GM13976 (cell line): ENCODE measurements around the gene PRKACA.

ENCODE experiments used
- DNase-seq: peaks from one replicate; pipeline ENCODE4 v3.0.0; 2012; ENCODE audit warnings: low spot score
- in situ Hi-C: fragments of 300-500 bp; cut with MboI; formaldehyde crosslinking; loops from one replicate; pipeline ENCODE4 v1.12.0; 2022; ENCODE audit warnings: low sequenced_read_pairs, mixed read lengths, inconsistent platforms; ENCODE audit not compliant: unreplicated experiment
- TF ChIP-seq, protein P1 (sequence below): IDR thresholded peaks from 2 replicates; pipeline ENCODE4 v1.5.1; 2012; ENCODE audit warnings: borderline replicate concordance, mild to moderate bottlenecking; ENCODE audit not compliant: insufficient read depth; ENCODE audit errors: extremely low read depth, missing control alignments, control extremely low read depth

Gene PRKACA

DNA sequence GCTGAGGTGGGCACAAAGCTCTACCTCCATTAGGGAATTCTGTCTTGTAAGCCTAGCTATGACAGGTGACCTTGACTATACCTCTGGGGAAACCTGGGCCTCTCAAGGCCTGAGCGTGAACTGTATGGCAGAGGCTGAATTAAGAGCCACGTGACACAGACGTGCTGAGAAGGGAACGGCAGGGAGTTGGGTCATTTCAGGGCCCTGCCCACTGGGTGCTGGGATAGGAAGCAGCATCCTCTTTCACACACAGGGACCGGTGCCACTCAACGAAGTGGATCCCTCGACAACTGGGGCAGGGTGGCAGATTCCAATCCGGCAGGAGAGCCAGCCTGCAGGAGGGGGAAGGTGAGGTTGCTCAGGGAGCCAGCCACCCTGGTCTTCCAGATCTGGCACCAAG, 9.6 kb upstream of the PRKACA start:
- DNase-seq, result no peak
- TF ChIP-seq, protein P1, sequence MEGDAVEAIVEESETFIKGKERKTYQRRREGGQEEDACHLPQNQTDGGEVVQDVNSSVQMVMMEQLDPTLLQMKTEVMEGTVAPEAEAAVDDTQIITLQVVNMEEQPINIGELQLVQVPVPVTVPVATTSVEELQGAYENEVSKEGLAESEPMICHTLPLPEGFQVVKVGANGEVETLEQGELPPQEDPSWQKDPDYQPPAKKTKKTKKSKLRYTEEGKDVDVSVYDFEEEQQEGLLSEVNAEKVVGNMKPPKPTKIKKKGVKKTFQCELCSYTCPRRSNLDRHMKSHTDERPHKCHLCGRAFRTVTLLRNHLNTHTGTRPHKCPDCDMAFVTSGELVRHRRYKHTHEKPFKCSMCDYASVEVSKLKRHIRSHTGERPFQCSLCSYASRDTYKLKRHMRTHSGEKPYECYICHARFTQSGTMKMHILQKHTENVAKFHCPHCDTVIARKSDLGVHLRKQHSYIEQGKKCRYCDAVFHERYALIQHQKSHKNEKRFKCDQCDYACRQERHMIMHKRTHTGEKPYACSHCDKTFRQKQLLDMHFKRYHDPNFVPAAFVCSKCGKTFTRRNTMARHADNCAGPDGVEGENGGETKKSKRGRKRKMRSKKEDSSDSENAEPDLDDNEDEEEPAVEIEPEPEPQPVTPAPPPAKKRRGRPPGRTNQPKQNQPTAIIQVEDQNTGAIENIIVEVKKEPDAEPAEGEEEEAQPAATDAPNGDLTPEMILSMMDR, result no peak
- in situ Hi-C loops, result no loop called here

DNA sequence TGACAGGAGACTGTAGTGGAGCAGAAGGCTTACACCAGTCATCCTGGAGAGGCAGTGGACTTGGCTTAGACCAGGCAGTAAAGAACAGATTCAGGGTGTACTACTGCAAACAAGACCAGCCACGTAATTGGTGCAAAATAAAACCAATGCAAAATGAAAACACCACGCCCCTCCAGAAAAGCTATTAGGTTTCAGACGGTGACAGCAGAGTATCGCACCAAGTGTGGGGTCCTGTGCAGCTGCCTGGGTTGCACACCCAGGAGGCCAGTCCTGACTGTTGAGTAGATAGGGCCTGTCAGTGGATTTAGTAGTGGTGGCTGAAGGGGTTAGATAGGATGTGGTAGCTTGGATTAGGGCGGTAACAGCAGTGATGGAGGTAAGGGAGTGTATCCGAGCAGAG, 5.4 kb upstream of the PRKACA start:
- no peak for DNase-seq
- TF ChIP-seq, protein P1, result no peak
- in situ Hi-C loops, result no loop called here

DNA sequence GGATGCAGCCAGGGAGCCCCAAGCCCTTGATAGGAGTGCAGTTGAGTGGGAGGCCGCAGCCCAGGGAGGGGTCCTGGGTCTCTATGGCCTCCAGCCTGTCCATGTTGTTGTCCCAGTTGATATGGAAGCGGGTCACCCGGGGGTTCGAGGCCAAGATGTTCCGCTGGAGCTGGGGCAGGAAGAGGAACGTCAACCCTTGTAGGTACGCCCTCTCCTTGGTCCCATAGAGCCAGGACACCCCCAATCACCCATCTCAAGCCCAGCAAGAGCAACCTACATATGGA, 2.9 kb upstream of the PRKACA start:
- DNase-seq, result no peak
- TF ChIP-seq, protein P1, result no peak
- in situ Hi-C loops, result no loop called here

DNA sequence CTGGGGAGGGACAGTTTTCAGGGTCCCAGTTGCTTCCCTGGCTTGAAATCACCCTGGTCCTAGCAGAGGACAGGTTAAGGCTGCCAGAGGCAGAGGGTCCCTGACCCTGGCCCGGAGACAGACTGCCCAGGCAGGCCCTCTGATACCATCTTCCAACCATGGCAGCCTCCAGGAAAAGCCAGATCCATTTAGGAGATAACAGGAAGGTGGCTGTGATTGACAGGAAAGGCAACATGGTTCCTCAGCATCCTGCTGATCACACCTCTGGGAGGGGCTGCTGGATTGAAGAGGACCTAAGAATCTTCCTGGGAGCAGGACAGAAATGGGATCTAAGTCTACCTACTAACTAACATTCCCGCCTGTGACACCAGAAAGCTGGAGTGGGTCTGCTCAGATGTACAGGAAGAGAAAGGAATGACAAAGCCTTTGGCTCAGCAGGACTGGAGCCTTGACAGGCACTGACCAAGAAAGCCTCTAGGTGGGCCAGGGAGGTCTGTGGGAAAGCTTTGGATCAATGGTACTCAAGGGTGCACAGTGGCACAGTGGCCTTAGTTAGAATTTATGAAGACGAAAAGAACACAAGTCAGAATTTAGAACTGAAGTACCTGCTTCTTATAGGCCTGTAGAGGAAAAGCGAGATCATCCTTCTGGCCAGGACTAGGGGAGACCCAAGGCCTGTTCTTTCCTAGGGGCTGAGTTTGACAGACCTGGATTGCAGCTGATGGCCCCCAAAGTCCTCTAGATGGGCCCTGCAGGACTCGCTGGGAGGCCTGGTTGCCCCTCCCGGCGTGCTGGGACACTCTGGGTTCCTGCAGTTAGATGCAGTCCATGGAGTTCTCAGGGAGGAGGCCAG, 2.3 kb upstream of the PRKACA start:
- DNase-seq, result no peak
- TF ChIP-seq, protein P1, result no peak
- in situ Hi-C loops, result no loop called here

DNA sequence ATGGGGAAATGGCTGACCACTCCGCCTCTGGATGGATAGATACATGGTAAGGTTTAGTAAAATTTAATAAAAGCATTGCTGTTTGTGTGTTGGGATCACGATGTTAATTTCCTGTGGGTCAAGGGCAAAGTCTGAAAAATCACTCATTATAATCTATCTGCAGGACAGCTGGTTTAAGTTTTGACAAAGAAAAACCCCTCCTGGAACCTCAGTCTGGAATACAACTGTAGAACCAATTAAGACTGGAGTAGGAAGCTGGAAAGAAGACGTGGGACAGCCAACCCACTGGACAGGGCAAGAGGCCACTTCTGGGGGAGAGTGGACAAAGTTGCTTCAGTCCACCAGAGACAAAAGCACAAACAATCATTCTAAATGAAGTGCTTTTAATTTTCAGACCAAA, 1.6 kb upstream of the PRKACA start:
- in situ Hi-C loops, result no loop called here
- TF ChIP-seq, protein P1, result no peak
- no peak for DNase-seq

DNA sequence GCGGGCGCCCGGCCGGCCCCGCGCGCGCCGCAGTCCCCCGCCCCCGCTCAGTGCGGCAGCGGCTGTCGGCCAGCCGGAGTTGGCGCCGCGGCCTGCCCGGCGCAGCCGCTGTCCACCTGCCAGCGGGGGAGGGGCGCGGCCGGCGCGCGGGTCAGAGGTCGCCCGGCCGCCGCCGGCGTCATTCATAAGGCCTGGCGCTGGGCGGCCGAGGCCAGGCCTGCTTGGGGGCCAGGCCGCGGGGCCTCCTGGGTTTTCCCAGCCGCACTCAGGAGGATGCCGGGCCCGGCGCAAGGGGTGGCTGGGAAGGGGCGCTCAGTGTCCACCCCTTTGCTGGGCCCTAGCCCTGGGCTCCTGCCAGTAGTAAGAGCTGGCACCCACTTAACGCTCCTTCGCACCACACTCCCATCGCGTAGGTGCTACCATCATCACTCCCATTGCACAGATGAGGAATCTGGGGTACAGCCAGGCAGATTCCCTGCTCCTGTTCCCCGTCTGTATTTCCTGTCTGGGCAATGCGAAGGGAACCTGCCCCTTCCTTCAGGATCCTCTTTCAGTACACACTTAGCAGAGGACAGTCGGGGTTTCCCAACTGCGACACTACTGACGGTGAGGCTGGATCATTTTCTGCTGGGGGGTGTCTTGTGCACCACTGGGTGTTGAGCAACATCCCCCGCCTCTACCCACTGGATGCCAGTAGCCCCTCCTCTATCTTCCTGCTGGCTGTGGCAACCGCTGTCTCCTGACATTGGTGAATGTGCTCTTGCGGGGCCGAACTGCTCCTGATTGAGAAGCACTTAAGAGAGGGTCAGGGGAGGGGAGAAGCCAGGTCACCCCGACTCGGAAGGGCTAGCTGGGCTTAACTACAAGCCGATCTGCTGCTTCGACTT, 846 bp upstream of the PRKACA start:
- no peak for DNase-seq
- TF ChIP-seq, protein P1, result no peak
- in situ Hi-C loops, result no loop called here
